Measurements from ENCODE around the gene PRDM16. TPM values are rescaled to one million over a fixed set of nuclear protein-coding genes. Genes with fewer than 3 reads are reported as not detected.

The PRDM16 gene
- total RNA-seq, 4 donors from 2014 or later: 0.26 to 7.7 (median 0.35) TPM; not detected in 1

GRCh38 chr1:3326516-3327388 is 257.7 kb downstream of the PRDM16 start:
- intact Hi-C loops (cut with DNase I; ENCODE audit: low total_unique reads): no loop called here
- H3K36me3 ChIP-seq: no peaks in the 10 kb centered on the region
- TF ChIP-seq POLR2A (IDR thresholded peaks at IDR 0.05) (no peak), CTCF (IDR thresholded peaks at IDR 0.05) (no peak)
- H3K4me3 ChIP-seq: no peak overlapping the region
- no peak overlapping the region for H3K27ac ChIP-seq
- no peak for DNase-seq
- H3K27me3 ChIP-seq: no peaks in the 10 kb centered on the region
- H3K9me3 ChIP-seq: no peaks in the 10 kb centered on the region
- H3K4me1 ChIP-seq: peaks cover 0 to 12% of the 10 kb centered on the region in 2 donors

GRCh38 chr1:3327389-3327702 is 258.3 kb downstream of the PRDM16 start:
- Histone ChIP-seq H3K4me1 (peaks cover 0 to 12% of the 10 kb centered on the region in 2 donors), H3K27ac (no peak overlapping the region), H3K9me3 (no peaks in the 10 kb centered on the region)

GRCh38 chr1:3327936-3328590 is 259.1 kb downstream of the PRDM16 start:
- intact Hi-C loops (cut with DNase I; ENCODE audit: low total_unique reads): no loop called here
- Histone ChIP-seq H3K9me3 (no peaks in the 10 kb centered on the region), H3K27me3 (no peaks in the 10 kb centered on the region), H3K27ac (no peak overlapping the region), H3K4me3 (no peak overlapping the region), H3K4me1 (peaks cover 0 to 8% of the 10 kb centered on the region in 2 donors), H3K36me3 (no peaks in the 10 kb centered on the region)
- TF ChIP-seq POLR2A (IDR thresholded peaks at IDR 0.05) (no peak), CTCF (IDR thresholded peaks at IDR 0.05) (no peak)
- no peak for DNase-seq

More at GRCh38 chr1:3327389-3327702, 258.3 kb downstream of the PRDM16 start:
- TF ChIP-seq CTCF (IDR thresholded peaks at IDR 0.05) (no peak), POLR2A (IDR thresholded peaks at IDR 0.05) (no peak)
- Histone ChIP-seq H3K4me3 (no peak overlapping the region), H3K36me3 (no peaks in the 10 kb centered on the region), H3K27me3 (no peaks in the 10 kb centered on the region)
- no peak for DNase-seq
- intact Hi-C loops (cut with DNase I; ENCODE audit: low total_unique reads): no loop called here

- TF ChIP-seq CTCF (IDR thresholded peaks at IDR 0.05) (no peak), POLR2A (IDR thresholded peaks at IDR 0.05) (no peak)
- no peak for DNase-seq
These were observed 260.8 kb downstream of the PRDM16 start for GRCh38 chr1:3329640-3330281.

More at GRCh38 chr1:3329640-3330281, 260.8 kb downstream of the PRDM16 start:
- H3K27me3 ChIP-seq: no peaks in the 10 kb centered on the region
- H3K9me3 ChIP-seq: no peaks in the 10 kb centered on the region
- H3K36me3 ChIP-seq: no peaks in the 10 kb centered on the region
- intact Hi-C loops (cut with DNase I; ENCODE audit: low total_unique reads): no loop called here
- H3K4me3 ChIP-seq: no peak overlapping the region
- no peak overlapping the region for H3K27ac ChIP-seq
- H3K4me1 ChIP-seq: no peaks in the 10 kb centered on the region

Data from uterus (tissue), 4 donors.